ENCODE results near the gene STAT3. TPM values are rescaled to one million over a fixed set of nuclear protein-coding genes. Genes with fewer than 3 reads are reported as not detected.

STAT3 gene
- total RNA-seq, 1 experiment from 2014 or later: 60.5 TPM

DNA sequence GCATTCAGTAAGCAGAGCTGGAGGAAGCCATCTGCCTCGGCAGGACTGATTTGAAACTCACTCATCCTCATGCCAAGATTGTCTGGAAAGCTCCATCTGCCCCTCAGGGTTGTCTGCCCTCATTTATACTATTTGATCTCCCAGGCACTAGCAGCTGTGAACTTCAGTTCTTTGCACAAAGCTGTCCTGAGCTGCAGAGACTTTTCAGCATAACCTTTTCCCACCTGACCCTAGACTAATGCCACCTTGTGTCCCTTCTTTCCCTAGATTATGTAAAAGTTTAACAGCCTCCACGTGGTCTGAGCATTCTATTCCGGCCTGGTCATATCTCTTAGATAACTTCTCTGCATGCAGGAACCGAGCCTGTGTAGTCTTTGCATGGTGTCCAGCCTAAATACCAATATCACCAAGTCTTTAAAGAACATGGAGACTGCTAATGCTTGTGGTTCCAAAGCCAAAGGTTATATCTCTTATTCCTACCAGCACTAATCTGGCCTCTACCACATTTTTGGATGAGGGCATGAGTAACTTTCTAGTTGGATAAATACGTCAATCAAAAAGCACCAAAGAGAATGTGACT is 70.9 kb downstream of the STAT3 start:
- CTCF ChIA-PET: no interaction called here
- Histone ChIP-seq H3K9me3 (ENCODE audit: low read depth, low read length, poor library complexity, severe bottlenecking) (no peaks in the 10 kb centered on the region), H3K36me3 (ENCODE audit: insufficient read depth, low read length, poor library complexity, severe bottlenecking) (peaks cover 5% of the 10 kb centered on the region), H3K4me3 (ENCODE audit: low read depth, low read length, poor library complexity, severe bottlenecking) (no peak overlapping the region), H3K4me1 (ENCODE audit: insufficient read depth, low read length, poor library complexity, severe bottlenecking) (no peaks in the 10 kb centered on the region), H3K27me3 (replicated peaks; ENCODE audit: insufficient read depth, low read depth, low read length, poor library complexity) (no peaks in the 10 kb centered on the region), H3K27ac (ENCODE audit: low read depth, low read length, poor library complexity, severe bottlenecking) (no peak overlapping the region)
- POLR2A ChIA-PET (ENCODE audit: low non-redundant PET): no interaction called here
- TF ChIP-seq EZH2 (IDR thresholded peaks at IDR 0.05; ENCODE audit: borderline replicate concordance, low read depth, low read length, poor library complexity, severe bottlenecking): no peak
- TF ChIP-seq, protein P1, sequence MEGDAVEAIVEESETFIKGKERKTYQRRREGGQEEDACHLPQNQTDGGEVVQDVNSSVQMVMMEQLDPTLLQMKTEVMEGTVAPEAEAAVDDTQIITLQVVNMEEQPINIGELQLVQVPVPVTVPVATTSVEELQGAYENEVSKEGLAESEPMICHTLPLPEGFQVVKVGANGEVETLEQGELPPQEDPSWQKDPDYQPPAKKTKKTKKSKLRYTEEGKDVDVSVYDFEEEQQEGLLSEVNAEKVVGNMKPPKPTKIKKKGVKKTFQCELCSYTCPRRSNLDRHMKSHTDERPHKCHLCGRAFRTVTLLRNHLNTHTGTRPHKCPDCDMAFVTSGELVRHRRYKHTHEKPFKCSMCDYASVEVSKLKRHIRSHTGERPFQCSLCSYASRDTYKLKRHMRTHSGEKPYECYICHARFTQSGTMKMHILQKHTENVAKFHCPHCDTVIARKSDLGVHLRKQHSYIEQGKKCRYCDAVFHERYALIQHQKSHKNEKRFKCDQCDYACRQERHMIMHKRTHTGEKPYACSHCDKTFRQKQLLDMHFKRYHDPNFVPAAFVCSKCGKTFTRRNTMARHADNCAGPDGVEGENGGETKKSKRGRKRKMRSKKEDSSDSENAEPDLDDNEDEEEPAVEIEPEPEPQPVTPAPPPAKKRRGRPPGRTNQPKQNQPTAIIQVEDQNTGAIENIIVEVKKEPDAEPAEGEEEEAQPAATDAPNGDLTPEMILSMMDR (conservative IDR thresholded peaks at IDR 0.05; ENCODE audit: low read depth, low read length): no peak
- no peak for DNase-seq (ENCODE audit: low spot score)
- no TSS peak for BruUV-seq (replicated peaks)
- intact Hi-C loops (cut with micrococcal nuclease; ENCODE audit: unreplicated experiment): loop anchor here (10.0 kb wide), 1 partner anchor 207 kb away; no protein-coding TSS in a partner anchor

GRCh38 chr17:42316755-42317154 is 71.5 kb downstream of the STAT3 start:
- no peak overlapping the region for H3K27ac ChIP-seq (ENCODE audit: low read depth, low read length, poor library complexity, severe bottlenecking)
- POLR2A ChIA-PET (ENCODE audit: low non-redundant PET): no interaction called here
- H3K4me3 ChIP-seq (ENCODE audit: low read depth, low read length, poor library complexity, severe bottlenecking): no peak overlapping the region
- no peaks in the 10 kb centered on the region for H3K36me3 ChIP-seq (ENCODE audit: insufficient read depth, low read length, poor library complexity, severe bottlenecking)
- BruUV-seq (replicated peaks): no TSS peak
- no peaks in the 10 kb centered on the region for H3K27me3 ChIP-seq (replicated peaks; ENCODE audit: insufficient read depth, low read depth, low read length, poor library complexity)
- H3K9me3 ChIP-seq (ENCODE audit: low read depth, low read length, poor library complexity, severe bottlenecking): no peaks in the 10 kb centered on the region
- CTCF ChIA-PET: no interaction called here
- peaks cover 4% of the 10 kb centered on the region for H3K4me1 ChIP-seq (ENCODE audit: insufficient read depth, low read length, poor library complexity, severe bottlenecking)
- TF ChIP-seq EZH2 (IDR thresholded peaks at IDR 0.05; ENCODE audit: borderline replicate concordance, low read depth, low read length, poor library complexity, severe bottlenecking): no peak
- TF ChIP-seq, protein P1 (conservative IDR thresholded peaks at IDR 0.05; ENCODE audit: low read depth, low read length): no peak
- intact Hi-C loops (cut with micrococcal nuclease; ENCODE audit: unreplicated experiment): loop anchor here (10.0 kb wide), 1 partner anchor 208 kb away; no protein-coding TSS in a partner anchor
- DNase-seq (ENCODE audit: low spot score): no peak

- no TSS peak for BruUV-seq (replicated peaks)
- H3K4me3 ChIP-seq (ENCODE audit: low read depth, low read length, poor library complexity, severe bottlenecking): no peak overlapping the region
- H3K9me3 ChIP-seq (ENCODE audit: low read depth, low read length, poor library complexity, severe bottlenecking): no peaks in the 10 kb centered on the region
- H3K27me3 ChIP-seq (replicated peaks; ENCODE audit: insufficient read depth, low read depth, low read length, poor library complexity): no peaks in the 10 kb centered on the region
- no peaks in the 10 kb centered on the region for H3K36me3 ChIP-seq (ENCODE audit: insufficient read depth, low read length, poor library complexity, severe bottlenecking)
- no peak for DNase-seq (ENCODE audit: low spot score)
- peaks cover 7% of the 10 kb centered on the region for H3K4me1 ChIP-seq (ENCODE audit: insufficient read depth, low read length, poor library complexity, severe bottlenecking)
- ChIA-PET CTCF (no interaction called here), POLR2A (ENCODE audit: low non-redundant PET) (no interaction called here)
- intact Hi-C loops (cut with micrococcal nuclease; ENCODE audit: unreplicated experiment): loop anchor here (10.0 kb wide), 1 partner anchor 209 kb away; no protein-coding TSS in a partner anchor
- TF ChIP-seq, protein P1 (conservative IDR thresholded peaks at IDR 0.05; ENCODE audit: low read depth, low read length): no peak
- no peak for TF ChIP-seq EZH2 (IDR thresholded peaks at IDR 0.05; ENCODE audit: borderline replicate concordance, low read depth, low read length, poor library complexity, severe bottlenecking)
- H3K27ac ChIP-seq (ENCODE audit: low read depth, low read length, poor library complexity, severe bottlenecking): no peak overlapping the region
Observed at GRCh38 chr17:42315402-42316156, 72.7 kb downstream of the STAT3 start.

Data from A673 (cell line).